Epithelial cell of esophagus (primary cell): ENCODE results near the gene MTHFD1L.

ENCODE experiments used
- DNase-seq: peaks from one replicate; pipeline ENCODE4 v3.0.0; 2010; ENCODE audit warnings: low read depth
- H3K4me3 ChIP-seq: 2 replicates; pipeline ENCODE4 v1.5.1; 2011; ENCODE audit warnings: mild to moderate bottlenecking, low read length, control low read depth
- CTCF ChIP-seq: IDR thresholded peaks from 2 replicates; pipeline ENCODE4 v1.5.1; 2011; ENCODE audit warnings: low read depth, mild to moderate bottlenecking, low read length, control low read depth, inconsistent platforms; ENCODE audit not compliant: insufficient read depth; ENCODE audit errors: missing control alignments

Gene MTHFD1L

GRCh38 chr6:151021896-151022295, 156.4 kb downstream of the MTHFD1L start:
- no peak overlapping the region for H3K4me3 ChIP-seq
- TF ChIP-seq CTCF: no peak
- DNase-seq: no peak

GRCh38 chr6:151022492-151022891, 157.0 kb downstream of the MTHFD1L start:
- DNase-seq: no peak
- no peak for TF ChIP-seq CTCF
- H3K4me3 ChIP-seq: no peak overlapping the region

GRCh38 chr6:151023342-151023741, 157.8 kb downstream of the MTHFD1L start:
- DNase-seq: no peak
- no peak overlapping the region for H3K4me3 ChIP-seq
- TF ChIP-seq CTCF: no peak

GRCh38 chr6:151024597-151024996, 159.1 kb downstream of the MTHFD1L start:
- no peak for TF ChIP-seq CTCF
- no peak overlapping the region for H3K4me3 ChIP-seq
- no peak for DNase-seq

GRCh38 chr6:151025076-151025475, 159.6 kb downstream of the MTHFD1L start:
- no peak for TF ChIP-seq CTCF
- DNase-seq: no peak
- no peak overlapping the region for H3K4me3 ChIP-seq

- no peak for TF ChIP-seq CTCF
- no peak for DNase-seq
- no peak overlapping the region for H3K4me3 ChIP-seq
Observed at GRCh38 chr6:151026041-151026663, 160.7 kb downstream of the MTHFD1L start.

GRCh38 chr6:151027295-151027747, 161.8 kb downstream of the MTHFD1L start:
- DNase-seq: no peak
- no peak for TF ChIP-seq CTCF
- H3K4me3 ChIP-seq: no peak overlapping the region
